GM21447 (cell line): ENCODE results near the gene TMEM187.
A peak's percentile ranks its signal among the peaks of the same experiment; 100 is the strongest.

Experiments
- ATAC-seq: cut with Tn5 transposase; IDR thresholded peaks from one replicate; pipeline ENCODE4 v1.9.1; 2021; ENCODE audit not compliant: unreplicated experiment

TMEM187 gene

DNA sequence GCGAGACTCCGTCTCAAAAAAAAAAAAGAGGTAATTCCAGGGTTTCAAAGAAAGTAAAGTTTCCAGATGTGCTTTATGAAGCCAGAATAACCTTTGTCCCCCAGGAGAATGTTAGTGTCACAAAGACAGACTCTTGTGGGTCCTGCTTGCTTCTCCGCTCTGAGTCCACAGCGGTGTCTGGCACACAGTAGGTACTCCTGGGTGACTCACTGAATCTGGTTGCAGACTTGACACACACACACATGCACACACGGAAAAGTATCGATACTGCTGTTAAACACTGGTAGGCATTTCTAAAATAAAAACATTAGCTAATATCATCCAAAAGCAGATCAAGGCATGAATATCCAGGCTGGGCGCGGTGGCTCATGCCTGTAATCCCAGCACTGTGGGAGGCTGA lies 22.9 kb downstream of the TMEM187 start:
- ATAC-seq: no peak

DNA sequence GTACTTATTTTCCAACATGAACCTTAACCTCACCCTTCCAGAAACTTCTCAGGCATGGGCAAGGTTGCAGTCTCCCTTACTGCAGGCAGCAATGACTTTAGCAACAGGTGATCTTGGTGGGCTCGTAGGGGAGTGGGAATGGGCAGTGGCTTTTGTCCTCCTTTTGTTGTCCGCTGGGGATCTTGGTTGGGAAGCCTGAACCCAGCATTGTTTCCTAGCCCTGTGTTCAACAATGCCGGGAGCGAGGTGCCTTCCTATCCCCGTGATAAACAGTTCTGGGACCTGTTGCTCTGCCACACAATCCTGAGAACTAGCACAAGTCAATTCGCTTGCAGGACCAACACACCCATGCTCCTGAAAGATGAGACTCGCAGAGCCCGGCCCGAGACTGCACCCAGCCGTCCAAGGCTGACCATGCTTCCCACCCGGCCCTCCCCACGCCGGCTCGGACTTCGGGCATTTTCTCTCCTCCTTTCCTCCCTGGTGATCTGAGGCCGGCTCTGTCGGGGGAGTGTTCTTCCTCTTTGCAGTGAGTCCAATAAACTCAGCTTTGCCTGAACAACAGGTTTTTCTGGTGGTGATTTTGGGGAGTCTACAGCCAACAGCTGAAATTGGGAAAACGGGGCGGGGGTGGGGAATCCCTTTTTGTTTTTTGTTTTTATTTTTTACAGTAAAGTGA lies 26.9 kb downstream of the TMEM187 start:
- ATAC-seq: no peak

DNA sequence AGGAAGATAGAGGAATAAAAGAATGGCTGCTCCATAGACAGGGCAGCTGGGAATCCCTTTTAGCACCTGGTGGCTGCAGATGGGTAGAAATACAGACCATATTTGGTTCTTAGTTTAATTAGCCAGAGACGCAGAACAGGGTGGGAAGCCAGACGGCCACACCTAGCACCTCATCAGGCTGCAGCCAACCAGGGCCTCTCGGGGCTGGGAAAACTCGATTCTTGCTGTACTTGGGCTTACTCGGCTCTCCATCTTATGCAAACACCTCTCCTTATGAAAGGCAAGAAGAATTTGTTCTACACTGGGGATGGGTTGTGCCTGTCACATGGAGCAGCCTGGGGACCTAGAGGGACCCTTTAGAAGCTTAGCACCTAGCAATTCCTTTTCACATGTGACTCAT lies 27.5 kb downstream of the TMEM187 start:
- ATAC-seq: no peak

DNA sequence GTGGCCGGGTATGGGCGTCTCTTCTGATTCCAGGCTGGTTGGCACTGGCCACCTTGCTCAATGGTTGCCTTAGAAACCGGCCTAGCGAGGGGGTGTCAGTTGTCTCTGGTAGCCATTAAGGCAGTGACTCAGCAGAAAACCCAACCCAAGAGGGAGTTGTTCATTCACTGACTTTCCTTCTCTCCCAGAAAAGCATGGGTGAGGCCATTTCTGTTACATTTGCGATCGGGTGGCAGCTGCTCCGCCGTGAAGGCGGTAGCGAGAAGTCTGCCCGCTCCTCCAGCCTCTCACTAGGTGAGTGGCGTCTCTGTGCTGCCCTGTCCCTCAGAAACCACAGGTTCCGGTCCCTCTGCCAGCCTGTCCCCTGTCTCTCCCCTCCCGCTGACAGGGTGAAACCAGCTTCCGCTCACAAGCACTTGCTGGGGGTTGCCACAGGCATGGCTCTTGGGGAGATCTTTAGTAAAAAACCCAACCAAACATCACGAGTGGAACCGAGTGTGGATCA lies 29.7 kb downstream of the TMEM187 start:
- peak; percentile 58 for ATAC-seq

DNA sequence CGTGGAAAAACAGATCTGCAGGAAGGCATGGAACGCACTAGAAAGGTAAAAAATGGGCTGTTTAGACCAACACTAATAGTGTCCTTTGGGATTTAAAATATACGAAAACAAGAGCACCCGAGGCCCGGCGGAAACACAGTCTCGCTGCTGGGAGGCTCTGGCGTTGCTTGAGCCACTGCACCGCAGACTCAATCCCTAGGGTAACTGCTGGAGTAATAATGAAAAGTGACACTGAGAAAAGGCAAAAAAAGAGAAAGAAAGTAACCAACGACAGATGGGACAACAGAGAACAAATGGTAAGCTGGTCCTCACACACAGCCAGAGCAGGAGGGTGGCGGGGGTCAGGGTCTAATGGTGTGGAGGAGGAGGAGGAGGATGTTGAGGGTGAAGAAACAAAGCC lies 31.8 kb downstream of the TMEM187 start:
- no peak for ATAC-seq

DNA sequence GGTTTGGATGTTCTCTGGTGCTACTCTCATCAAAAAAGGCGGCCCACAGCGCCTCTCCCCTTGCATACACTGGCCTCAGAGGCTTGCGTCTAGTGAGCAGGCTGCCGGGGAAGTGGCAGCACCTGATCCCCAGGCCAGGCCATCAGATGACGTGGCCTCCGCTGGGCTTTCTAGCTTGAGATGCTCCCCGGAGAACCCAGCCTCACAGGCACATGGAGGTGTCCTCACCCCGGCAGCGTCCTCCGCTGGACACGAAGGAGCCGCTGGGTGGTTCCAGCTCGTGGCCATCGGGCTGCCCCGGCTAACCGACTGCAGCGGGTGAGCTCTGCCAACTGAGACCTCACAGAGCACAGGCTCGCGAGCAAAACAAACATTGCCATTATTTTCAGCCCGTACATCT lies 34.4 kb downstream of the TMEM187 start:
- ATAC-seq: no peak

DNA sequence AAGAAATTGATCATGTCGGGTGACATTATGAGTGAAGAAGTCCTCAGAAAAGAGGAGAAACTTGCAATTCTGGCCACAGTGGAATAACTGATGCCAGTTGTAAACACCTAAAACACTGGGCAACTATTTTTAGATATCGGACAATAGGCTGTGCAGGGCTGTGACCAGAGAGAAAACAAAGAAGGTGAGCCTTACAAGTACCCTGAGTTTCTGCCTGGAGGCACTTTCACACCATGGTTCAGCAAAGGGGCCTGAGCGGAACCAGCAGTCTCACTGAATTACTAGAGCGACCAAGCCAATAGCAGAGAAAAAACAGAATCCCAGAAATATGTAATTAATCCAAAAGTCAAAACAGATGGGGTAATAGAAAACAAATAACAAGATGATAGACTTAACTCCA lies 36.0 kb downstream of the TMEM187 start:
- no peak for ATAC-seq

DNA sequence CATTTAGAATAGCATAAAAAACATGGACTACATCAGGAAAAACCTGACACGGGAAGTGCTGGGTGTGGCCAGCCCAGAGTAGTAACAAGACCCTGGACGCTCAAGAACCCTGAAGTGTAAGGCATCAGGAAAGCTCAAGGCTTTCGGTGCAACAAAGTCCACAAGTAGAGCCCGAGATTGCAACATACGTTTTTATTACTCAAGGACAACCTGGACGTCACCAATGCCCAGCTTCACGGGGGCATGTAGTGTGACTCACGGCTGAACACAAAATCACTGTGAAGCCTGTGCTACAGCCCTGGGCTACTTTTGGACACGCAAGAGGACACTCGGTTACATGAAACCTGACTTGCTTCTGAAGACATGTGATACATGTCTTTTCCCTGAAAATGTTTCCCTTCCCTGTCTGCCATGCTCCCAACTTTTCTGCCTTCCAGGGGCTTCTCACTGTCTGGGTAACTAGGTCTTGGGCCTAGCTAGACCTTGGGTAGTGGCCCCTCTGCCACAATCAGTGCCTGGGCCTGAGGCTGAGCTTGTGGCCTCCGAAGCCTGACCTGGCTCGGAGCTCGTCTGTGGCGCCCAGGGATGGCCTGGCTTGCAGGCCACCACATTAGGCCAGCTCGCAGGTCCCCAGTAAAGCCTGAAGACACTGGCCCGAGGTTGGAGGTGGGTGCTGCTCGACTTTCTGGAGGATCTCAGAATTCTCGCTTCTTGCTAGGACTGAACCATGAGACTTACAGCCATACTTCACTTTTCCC lies 38.0 kb downstream of the TMEM187 start:
- ATAC-seq: no peak

DNA sequence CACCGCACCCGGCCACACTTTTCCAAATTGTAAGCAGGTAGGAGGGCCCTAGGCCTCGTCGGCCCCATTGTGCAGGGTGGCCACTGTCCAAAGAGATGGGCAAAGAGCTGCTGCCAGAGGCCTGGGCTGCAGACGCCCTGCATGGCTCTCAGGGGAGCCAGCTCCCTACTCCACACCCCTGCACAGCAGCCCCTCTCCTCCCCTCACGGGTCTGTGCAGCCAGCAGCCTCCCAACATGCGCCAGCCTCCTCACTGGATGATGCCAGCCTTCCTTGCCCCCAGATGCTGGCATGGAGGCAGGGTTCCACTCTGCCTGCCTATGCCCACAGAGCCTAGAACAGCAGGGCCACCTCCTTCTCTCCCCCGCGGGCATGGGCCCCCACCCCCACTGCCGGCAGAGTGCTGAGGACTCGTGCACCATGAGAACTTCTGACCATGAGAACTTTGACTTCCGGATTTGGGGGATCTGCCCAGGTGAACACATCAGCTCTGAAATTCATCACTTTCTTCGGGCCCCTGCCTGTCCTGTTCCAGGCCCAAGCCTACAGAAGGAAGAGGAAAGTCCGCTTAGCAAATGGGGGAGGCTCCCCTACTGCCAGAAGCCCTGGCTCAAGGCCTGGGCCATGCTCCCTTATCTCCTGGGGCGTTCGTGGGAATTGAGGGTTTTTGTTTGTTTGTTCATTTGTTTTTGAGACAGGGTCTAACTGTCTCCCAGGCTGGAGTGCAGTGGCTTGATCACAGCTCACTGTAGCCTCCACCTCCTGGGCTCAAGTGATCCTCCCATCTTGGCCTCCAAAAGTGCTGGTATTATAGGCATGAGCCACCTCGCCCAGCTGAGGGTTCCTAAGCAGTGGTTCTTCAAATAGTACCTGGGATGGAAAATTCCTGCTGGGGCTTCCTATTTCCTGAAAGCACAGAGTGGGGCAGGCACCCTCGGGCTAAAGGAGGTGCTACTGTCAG lies 39.1 kb downstream of the TMEM187 start:
- no peak for ATAC-seq

DNA sequence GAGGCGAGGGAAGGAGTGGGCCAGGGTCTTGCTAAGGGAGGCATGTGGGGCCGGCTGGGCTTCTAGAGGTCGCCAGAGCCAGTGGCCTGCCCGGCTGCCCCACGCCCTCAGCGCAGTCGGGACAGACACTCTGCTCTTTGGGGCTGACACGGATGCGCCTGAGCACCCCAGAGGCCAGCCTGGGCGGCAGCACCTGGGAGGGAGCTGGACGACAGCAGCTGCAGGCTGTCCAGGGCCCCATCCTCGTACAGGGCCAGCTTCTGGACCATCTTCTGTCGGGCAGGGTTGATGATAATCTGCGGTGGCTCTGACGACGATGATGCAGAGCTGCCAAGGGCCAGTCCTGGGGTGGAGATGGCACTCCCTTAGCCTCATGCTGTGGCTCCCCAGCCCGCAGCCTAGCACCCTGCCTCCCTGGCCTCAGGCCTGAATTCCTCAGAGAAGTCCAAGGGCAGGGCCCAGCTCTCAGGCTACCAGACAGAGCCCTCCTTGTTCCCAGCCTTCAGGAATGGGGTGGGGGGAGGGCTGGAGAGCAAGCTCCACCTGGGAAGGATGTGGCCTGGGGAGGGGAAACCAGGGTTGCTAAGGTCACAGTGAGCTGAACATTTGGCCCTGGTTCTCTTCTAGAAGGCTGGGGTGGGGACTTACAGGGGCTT lies 39.9 kb downstream of the TMEM187 start:
- no peak for ATAC-seq

DNA sequence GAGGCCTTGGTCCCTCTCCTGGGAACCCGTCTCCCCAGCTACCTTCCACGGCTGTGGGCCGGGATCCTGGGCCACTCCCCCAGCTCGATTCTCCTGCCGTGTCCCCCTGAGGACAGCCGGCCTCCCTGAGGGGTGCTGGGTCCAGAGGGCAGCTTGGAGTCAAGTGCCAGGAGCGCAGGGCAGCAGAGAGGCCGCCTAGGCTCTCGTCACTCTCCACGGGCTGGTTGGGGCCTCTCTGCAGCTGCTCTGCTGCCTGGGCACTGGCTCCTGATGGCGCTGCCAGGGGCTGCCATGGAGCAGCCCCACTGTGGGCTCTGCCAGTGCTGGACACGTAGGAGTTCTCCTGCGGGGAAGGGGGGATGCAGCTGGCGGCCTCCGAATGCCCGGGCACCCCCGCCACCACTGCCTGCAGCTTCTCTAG lies 40.5 kb downstream of the TMEM187 start:
- ATAC-seq: no peak

DNA sequence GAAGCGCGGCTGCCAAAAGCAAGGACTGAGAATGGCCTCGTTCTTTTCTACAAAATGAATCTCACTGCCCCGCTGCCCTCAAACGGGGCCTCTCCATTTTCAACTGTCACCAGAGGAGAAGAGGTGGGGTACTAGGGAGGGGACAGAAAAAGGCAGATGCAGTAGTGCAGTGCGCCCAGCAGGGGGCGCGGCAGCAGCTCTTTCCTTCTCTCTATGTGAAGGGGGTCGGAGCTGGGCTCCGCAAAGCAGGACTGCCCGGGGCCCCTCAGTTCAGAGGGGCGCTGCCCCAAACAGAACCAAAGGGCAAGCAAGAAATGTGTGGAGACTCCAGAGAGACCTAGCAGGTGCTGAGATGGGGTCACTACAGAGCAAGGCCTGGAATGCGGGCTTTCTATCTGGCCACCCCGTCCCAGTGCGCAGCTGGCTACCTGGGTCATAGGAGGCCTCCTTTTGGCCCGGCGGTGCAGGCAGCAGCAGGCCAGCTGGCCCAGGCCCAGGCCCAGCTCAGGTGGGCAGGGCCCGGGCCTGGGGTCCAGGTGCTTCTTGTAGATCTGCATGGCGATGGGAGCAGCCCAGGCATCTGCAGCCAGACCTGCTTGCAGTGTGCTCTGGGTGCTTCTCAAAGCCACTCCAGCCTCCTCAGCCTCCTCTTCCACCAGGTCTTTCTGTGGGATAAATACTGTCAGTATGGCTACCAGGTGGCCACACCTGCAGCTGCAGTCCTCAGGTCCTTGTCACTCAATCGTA lies 41.2 kb downstream of the TMEM187 start:
- ATAC-seq: no peak

DNA sequence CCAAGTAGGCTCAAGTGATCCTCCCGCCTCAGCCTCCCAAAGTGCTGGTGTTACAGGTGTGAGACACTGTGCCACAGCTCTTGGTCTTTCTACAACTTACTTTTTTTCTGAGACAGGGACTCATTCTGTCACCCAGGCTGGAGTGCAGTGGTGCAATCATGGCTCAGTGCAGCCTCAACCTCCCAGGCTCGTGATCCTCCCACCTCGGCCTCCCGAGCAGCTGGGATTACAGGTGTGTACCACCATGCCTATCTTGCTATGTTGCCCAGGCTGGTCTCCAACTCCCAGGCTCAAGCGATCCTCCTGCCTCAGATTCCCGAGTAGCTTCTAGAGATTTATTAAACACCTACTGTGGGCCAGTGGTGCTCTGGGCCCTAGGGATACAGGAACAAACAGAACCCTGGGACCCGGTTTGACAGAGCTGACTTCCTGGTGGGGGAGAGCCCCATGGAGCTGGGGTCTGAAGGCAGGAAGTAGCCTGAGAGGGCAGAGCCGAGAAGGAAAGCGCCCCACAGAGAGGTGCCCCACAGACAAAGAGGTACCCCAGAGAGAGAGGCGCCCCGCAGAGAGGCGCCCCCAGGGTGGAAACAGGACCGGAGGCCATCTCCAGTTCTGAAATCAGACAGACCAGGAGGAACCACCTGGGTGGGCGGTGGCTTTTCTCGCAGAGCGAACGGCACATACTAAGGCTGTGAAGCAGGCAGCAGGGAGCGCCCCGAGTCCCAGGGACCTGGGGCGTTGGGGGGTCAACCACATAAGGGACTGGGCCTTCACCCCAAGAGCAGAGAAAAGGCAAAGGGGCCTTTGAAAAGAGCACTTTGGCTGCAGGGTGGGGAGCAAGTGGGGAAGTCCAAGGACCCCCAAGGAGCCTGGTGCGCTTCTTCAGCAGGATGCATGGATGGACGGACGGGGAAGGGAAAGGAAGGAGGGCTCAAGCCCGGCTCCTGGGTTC lies 42.2 kb downstream of the TMEM187 start:
- no peak for ATAC-seq

DNA sequence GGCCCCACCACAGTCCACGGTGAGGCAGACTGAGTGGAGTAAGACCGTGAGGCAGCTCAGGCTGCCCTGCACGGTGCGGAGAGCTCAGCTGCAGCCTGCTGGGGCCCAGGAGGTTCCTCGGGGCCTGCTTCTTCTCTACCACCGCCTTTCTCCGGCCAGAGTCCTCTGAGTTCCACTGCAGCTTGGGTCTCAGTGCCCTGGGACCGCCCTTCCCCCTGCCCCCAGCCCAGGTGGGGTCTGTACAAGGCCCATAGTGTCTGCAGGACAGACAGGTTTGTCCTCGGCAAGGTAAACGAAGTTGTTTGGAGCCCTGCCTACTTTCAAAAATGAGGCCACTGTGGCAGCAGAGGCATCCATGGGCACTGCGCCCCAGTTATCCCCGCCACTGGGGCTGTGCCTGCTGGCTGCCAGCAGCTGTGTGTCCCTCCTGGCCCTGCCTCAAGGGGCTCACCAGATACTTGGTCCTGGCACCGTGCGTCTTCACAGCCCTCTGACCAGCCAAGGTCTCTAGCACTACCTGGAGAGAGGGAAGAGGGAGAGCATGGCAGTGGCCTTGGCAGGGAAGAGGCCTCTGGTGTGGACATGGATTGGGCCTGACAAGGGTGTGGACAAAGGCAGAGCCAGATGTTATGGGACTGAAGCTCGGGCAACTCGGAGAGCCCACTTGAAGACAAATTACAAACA lies 43.2 kb downstream of the TMEM187 start:
- no peak for ATAC-seq

DNA sequence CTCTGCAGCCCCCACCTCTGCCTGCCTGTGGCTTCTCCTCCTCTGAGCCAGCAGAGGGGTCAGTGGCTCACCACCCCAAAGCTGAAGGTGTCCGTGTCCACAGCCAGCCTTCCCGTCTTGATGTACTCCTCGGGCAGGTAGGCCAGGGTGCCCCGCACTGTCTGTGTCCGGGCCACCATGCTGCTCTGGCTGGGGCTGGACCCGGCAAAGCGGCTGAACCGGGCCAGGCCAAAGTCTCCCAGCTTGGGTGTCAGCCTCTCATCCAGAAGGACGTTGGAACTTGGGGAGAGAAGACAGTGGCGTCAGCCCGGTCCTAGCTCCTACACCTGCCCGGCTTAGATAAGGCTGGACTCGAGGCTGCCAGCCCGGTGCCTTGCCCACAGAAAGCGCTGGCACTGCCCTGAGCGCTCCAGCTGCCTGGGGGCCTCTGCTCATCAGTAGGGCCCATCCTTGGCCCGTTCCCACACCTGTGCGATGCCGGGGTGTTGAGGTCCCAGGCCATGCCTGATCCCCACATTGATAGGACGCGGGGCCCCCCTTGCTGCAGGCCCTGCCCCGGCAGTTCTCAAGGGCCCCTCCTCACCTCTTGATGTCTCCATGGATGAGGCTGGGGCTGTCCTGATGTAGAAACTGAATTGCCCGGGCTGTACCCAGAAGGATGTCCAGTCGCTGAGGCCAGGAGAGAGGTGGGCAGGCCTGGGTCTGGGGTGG lies 44.0 kb downstream of the TMEM187 start:
- no peak for ATAC-seq

DNA sequence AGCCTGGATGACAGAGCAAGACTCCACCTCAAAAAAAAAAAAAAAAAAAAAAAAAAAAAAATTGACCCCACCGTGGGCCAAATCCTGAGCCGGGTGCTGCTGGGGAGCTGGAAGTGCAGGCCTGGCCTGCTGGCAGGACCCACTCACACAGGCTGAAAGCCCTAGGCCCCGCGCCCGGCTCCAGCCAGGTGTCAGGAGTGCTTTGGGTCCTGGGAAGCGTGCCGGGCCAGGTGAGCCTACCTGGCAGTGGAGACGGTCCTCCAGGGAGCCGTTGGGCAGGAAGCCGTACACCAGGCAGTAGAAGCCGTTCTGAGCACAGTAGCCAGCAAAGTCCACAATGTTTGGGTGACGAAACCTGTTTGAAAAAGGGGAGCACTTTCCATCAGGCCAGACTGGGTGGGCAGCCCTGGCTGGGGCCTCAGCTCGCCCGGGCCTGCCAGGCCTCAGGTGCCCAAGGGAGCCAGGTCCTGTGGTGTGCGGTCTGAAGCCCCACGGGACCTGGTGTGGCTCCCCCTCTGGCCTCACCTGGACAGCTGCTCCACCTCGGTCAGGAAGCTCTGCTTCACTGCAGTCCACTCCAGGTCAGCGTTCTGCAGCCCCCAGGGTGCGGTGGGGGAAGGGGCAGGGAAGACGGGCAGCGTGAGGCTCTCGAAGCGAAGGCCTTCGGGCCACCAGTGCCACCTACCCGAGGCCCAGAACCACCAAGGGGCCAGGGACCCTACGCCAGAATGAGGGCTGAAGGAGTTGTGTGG lies 45.4 kb downstream of the TMEM187 start:
- no peak for ATAC-seq

DNA sequence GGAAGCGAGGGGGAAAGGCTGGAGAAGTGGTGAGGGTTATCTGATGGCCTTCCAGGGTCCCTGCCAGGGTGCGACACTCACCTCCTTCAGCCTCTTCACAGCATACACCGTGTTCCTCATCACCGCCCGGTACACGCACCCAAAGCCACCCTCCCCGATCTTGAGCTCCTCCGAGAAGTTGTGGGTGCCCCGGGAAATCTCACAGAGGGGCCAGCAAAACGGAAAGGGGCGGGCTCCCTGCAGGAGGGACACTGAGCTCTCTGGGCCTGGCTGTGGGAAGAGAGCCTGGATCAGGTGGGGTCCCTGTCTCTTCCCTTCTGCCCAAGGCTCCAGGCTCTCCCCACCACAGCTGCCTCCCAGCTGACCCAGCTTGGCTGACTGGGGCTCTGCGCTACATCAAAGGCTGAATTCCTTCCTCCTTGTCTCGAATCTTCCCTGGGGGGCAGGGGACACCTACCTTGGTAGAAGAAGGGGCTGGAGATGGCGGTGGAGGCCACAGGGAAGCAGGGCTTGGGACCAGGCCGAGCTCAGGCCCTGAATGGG lies 46.0 kb downstream of the TMEM187 start:
- no peak for ATAC-seq
